Calu3 (cell line): ENCODE measurements around the gene GZMM. TPM values are rescaled to one million over a fixed set of nuclear protein-coding genes. Genes with fewer than 3 reads are reported as not detected.

ENCODE experiments used
- BruUV-seq: library from RNA; stranded (reverse); fragments of 400-500 nt; replicated peaks from 2 replicates; lab custom pipeline; 2021; lab: Mats Ljungman, UMichigan
- CTCF ChIA-PET: fragments of 300-600 bp; sonication (Branson Sonifier 250); formaldehyde crosslinking; loops from one replicate; lab custom pipeline; 2022; ENCODE audit warnings: antibody characterized with exemption; lab: Charles Lee
- DNase-seq: peaks from one replicate; pipeline ENCODE4 v3.0.0; 2022
- H3K27ac Mint-ChIP-seq: one replicate; pipeline ENCODE4 v1.8.0; 2022; ENCODE audit warnings: mixed read lengths; ENCODE audit not compliant: unreplicated experiment
- H3K27me3 Mint-ChIP-seq: one replicate; pipeline ENCODE4 v1.8.0; 2022; ENCODE audit warnings: mixed read lengths; ENCODE audit not compliant: unreplicated experiment
- H3K36me3 Mint-ChIP-seq: one replicate; pipeline ENCODE4 v1.8.0; 2022; ENCODE audit warnings: mild to moderate bottlenecking, moderate library complexity, mixed read lengths; ENCODE audit not compliant: insufficient read depth, unreplicated experiment
- H3K4me1 Mint-ChIP-seq: one replicate; pipeline ENCODE4 v1.8.0; 2022; ENCODE audit warnings: mild to moderate bottlenecking, low read depth, mixed read lengths; ENCODE audit not compliant: unreplicated experiment
- H3K4me3 Mint-ChIP-seq: one replicate; pipeline ENCODE4 v1.8.0; 2022; ENCODE audit warnings: mild to moderate bottlenecking, low read depth, moderate library complexity, mixed read lengths; ENCODE audit not compliant: unreplicated experiment
- H3K9me3 Mint-ChIP-seq: one replicate; pipeline ENCODE4 v1.8.0; 2022; ENCODE audit warnings: low read depth, mixed read lengths; ENCODE audit not compliant: unreplicated experiment
- CTCF ChIP-seq: fragments of 200-600 bp; IDR thresholded peaks from one replicate; pipeline ENCODE4 v1.8.0; 2022; ENCODE audit warnings: antibody characterized with exemption; ENCODE audit not compliant: unreplicated experiment
- intact Hi-C: fragments of 100-400 bp; cut with micrococcal nuclease; formaldehyde crosslinking; loops from one replicate; pipeline ENCODE4 v1.10.0; 2022; ENCODE audit not compliant: unreplicated experiment
- total RNA-seq: library from RNA; stranded (reverse); gene quantifications from 2 replicates; pipeline ENCODE4 v1.2.3, GENCODE V29; 2022

GZMM gene
- total RNA-seq, 1 experiment from 2014 or later, result not detected

- TF ChIP-seq CTCF, result peak; percentile 77
- DNase-seq, result peak; percentile 83
- no peaks in the 10 kb centered on the region for H3K9me3 Mint-ChIP-seq
- peaks cover 30% of the 10 kb centered on the region for H3K36me3 Mint-ChIP-seq
- no peaks in the 10 kb centered on the region for H3K27me3 Mint-ChIP-seq
- CTCF ChIA-PET, result interaction anchor here (0.5 to 1.6 kb wide), 6 partner anchors 11 to 170 kb away, joined by 3 to 5 read pairs (median 3); partner anchors contain the start of gene CDC34
- no peak overlapping the region for H3K27ac Mint-ChIP-seq
- H3K4me3 Mint-ChIP-seq, result no peak overlapping the region
- H3K4me1 Mint-ChIP-seq, result no peaks in the 10 kb centered on the region
- intact Hi-C loops, result no loop called here
- no TSS peak for BruUV-seq
Measured at GRCh38 chr19:510606-511100, 33.2 kb upstream of the GZMM start.

- peaks cover 30% of the 10 kb centered on the region for H3K36me3 Mint-ChIP-seq
- H3K27me3 Mint-ChIP-seq, result no peaks in the 10 kb centered on the region
- no peak for DNase-seq
- no peaks in the 10 kb centered on the region for H3K9me3 Mint-ChIP-seq
- H3K27ac Mint-ChIP-seq, result no peak overlapping the region
- H3K4me3 Mint-ChIP-seq, result no peak overlapping the region
- CTCF ChIA-PET, result interaction anchor here (0.9 to 1.6 kb wide), 4 partner anchors 10 to 22 kb away, joined by 3 to 5 read pairs (median 3); partner anchors contain the start of gene CDC34
- no peaks in the 10 kb centered on the region for H3K4me1 Mint-ChIP-seq
- intact Hi-C loops, result no loop called here
- TF ChIP-seq CTCF, result no peak
- BruUV-seq, result no TSS peak
Measured at GRCh38 chr19:511101-511851, 32.6 kb upstream of the GZMM start.

GRCh38 chr19:512547-513365 is 31.1 kb upstream of the GZMM start:
- Mint-ChIP-seq H3K9me3 (no peaks in the 10 kb centered on the region), H3K27me3 (no peaks in the 10 kb centered on the region), H3K4me3 (no peak overlapping the region), H3K27ac (no peak overlapping the region), H3K4me1 (no peaks in the 10 kb centered on the region), H3K36me3 (peaks cover 15% of the 10 kb centered on the region)
- no peak for DNase-seq
- CTCF ChIA-PET, result no interaction called here
- no peak for TF ChIP-seq CTCF
- intact Hi-C loops, result no loop called here
- BruUV-seq, result no TSS peak

GRCh38 chr19:513368-514165 is 30.3 kb upstream of the GZMM start:
- CTCF ChIA-PET, result no interaction called here
- Mint-ChIP-seq H3K27me3 (no peaks in the 10 kb centered on the region), H3K9me3 (no peaks in the 10 kb centered on the region), H3K4me1 (no peaks in the 10 kb centered on the region), H3K27ac (no peak overlapping the region), H3K4me3 (no peak overlapping the region), H3K36me3 (peaks cover 7% of the 10 kb centered on the region)
- TF ChIP-seq CTCF, result no peak
- no peak for DNase-seq
- intact Hi-C loops, result no loop called here
- BruUV-seq, result no TSS peak
